Measurements from ENCODE around the gene GRIK1. TPM values are rescaled to one million over a fixed set of nuclear protein-coding genes. Genes with fewer than 3 reads are reported as not detected.

The GRIK1 gene
- total RNA-seq, 1 experiment from 2014 or later = not detected

- no peak for DNase-seq
- H3K4me3 ChIP-seq (ENCODE audit: insufficient read depth, low read depth, low read length) = no peak overlapping the region
Observed at GRCh38 chr21:29829564-29830275, 110.1 kb downstream of the GRIK1 start.

GRCh38 chr21:29827647-29828046 lies 112.1 kb downstream of the GRIK1 start:
- Histone ChIP-seq H3K36me3 (replicated peaks; ENCODE audit: control insufficient read depth, insufficient read depth, low read length) (no peaks in the 10 kb centered on the region), H3K27me3 (ENCODE audit: control insufficient read depth, insufficient read depth, low read length) (no peaks in the 10 kb centered on the region), H3K4me3 (ENCODE audit: insufficient read depth, low read depth, low read length) (no peak overlapping the region)
- DNase-seq = no peak

More at GRCh38 chr21:29829564-29830275, 110.1 kb downstream of the GRIK1 start:
- no peaks in the 10 kb centered on the region for H3K36me3 ChIP-seq (replicated peaks; ENCODE audit: control insufficient read depth, insufficient read depth, low read length)
- H3K27me3 ChIP-seq (ENCODE audit: control insufficient read depth, insufficient read depth, low read length) = no peaks in the 10 kb centered on the region

DNA sequence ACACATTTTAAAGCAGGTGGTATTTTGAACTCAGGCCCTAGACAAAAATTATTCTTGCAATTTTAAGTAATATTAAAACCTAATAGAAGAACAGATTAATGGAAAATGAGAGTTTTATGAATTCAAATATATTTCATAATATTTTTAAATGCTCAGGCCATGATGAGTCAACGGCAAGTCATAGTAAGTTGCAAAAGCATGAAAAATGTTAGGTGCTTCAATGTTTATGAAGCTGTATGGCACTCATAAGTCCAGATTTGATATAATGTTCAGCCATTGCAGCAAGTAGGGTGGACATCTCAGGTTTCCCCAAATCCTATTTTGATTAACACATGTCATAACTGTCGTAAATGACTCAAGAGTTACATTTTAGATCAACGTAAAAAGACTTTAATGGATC lies 112.6 kb downstream of the GRIK1 start:
- DNase-seq = no peak
- H3K36me3 ChIP-seq (replicated peaks; ENCODE audit: control insufficient read depth, insufficient read depth, low read length) = no peaks in the 10 kb centered on the region
- H3K27me3 ChIP-seq (ENCODE audit: control insufficient read depth, insufficient read depth, low read length) = no peaks in the 10 kb centered on the region
- H3K4me3 ChIP-seq (ENCODE audit: insufficient read depth, low read depth, low read length) = no peak overlapping the region

DNA sequence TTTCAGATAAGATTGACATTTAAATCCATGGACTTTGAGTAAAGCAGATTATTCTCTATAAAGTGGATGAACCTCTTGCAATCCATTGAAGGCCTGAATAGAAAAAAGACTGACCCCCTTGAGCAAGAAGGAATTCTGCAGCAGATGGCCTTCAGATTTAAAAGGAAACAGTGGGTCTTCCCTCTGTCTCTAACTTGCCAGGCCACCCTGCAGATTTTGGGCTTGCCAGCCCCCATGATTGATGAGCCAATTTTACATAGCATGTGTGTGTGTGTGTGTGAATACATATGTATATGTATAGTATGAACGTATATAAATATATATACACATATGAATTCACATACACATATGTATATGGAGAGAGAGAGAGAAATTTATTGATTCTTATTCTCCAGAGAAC lies 113.4 kb downstream of the GRIK1 start:
- no peak for DNase-seq
- Histone ChIP-seq H3K36me3 (replicated peaks; ENCODE audit: control insufficient read depth, insufficient read depth, low read length) (no peaks in the 10 kb centered on the region), H3K27me3 (ENCODE audit: control insufficient read depth, insufficient read depth, low read length) (no peaks in the 10 kb centered on the region), H3K4me3 (ENCODE audit: insufficient read depth, low read depth, low read length) (no peak overlapping the region)

DNA sequence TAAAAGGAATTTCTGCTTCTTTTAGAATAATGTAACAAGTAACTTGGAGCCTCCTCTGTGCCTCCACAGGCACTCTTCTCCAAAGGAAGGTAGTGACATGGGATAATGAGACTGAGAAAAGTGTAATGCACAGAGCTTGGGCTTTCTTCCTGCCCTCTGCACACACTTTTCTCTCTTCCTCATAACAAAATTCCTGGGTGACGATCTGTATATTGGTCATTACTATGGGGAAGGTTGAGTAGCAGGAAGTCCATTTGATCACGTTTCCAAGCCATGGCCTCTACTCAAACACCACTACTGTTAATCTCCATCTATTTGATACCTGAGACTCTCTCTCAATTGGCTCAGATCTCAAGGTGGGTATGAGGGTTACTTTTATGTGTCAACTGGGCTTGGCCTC lies 113.9 kb downstream of the GRIK1 start:
- DNase-seq = no peak
- no peaks in the 10 kb centered on the region for H3K27me3 ChIP-seq (ENCODE audit: control insufficient read depth, insufficient read depth, low read length)
- H3K36me3 ChIP-seq (replicated peaks; ENCODE audit: control insufficient read depth, insufficient read depth, low read length) = no peaks in the 10 kb centered on the region
- no peak overlapping the region for H3K4me3 ChIP-seq (ENCODE audit: insufficient read depth, low read depth, low read length)

- Histone ChIP-seq H3K27me3 (ENCODE audit: control insufficient read depth, insufficient read depth, low read length) (no peaks in the 10 kb centered on the region), H3K36me3 (replicated peaks; ENCODE audit: control insufficient read depth, insufficient read depth, low read length) (no peaks in the 10 kb centered on the region), H3K4me3 (ENCODE audit: insufficient read depth, low read depth, low read length) (no peak overlapping the region)
- no peak for DNase-seq
Observed at GRCh38 chr21:29825345-29825744, 114.5 kb downstream of the GRIK1 start.

- no peak for DNase-seq
- H3K27me3 ChIP-seq (ENCODE audit: control insufficient read depth, insufficient read depth, low read length) = no peaks in the 10 kb centered on the region
- H3K36me3 ChIP-seq (replicated peaks; ENCODE audit: control insufficient read depth, insufficient read depth, low read length) = no peaks in the 10 kb centered on the region
- H3K4me3 ChIP-seq (ENCODE audit: insufficient read depth, low read depth, low read length) = no peak overlapping the region
Observed at GRCh38 chr21:29822064-29822463, 117.7 kb downstream of the GRIK1 start.

DNA sequence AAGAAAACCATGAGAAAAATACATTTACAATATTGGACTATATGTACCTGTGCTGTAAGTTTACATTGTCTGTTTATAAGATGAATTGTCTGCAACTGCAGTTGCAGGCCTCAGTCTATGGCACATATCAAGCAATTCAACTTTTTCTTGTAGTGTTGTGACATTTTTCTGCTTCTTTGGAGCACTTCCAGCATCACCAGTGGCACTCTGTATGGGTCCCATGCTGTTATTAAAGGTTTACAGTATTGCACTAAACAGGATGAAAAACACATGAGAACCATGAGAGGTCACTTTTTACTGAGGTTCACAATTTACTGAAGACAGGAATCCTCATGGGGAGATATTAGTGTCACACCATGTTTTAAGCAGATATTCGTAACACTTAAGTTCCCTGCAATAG lies 118.6 kb downstream of the GRIK1 start:
- DNase-seq = no peak
- Histone ChIP-seq H3K27me3 (ENCODE audit: control insufficient read depth, insufficient read depth, low read length) (no peaks in the 10 kb centered on the region), H3K36me3 (replicated peaks; ENCODE audit: control insufficient read depth, insufficient read depth, low read length) (no peaks in the 10 kb centered on the region), H3K4me3 (ENCODE audit: insufficient read depth, low read depth, low read length) (no peak overlapping the region)

DNA sequence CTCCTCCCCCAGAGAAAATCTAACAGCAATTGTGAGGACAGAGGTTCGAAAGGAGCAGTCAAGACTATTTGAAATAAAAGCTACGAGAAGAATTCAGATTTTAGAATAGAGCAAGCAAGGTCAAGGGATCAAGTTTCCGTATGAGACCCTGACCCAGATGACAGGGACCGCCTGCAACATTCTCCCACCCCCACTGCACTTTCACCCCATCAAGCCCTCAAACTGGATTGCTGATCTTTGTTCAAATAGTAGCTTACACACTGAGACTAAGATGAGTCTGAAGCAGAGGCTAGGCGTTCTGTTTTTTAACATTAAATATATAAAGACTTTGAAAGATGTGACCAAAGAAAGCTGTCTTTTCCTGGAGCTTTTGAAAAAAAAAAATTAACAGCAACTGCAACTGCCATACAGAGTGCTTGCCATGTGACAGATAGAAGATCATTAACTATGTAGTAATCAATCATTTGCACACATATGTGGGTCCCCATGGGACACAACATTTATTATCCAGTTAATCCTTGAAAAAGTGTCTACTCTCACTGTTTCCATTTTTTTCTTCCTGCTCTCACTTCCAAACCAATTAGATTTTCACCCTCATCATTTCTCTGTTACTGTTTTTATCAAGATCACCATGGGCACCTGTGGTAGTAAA lies 120.0 kb downstream of the GRIK1 start:
- no peaks in the 10 kb centered on the region for H3K27me3 ChIP-seq (ENCODE audit: control insufficient read depth, insufficient read depth, low read length)
- no peak for DNase-seq
- no peaks in the 10 kb centered on the region for H3K36me3 ChIP-seq (replicated peaks; ENCODE audit: control insufficient read depth, insufficient read depth, low read length)
- no peak overlapping the region for H3K4me3 ChIP-seq (ENCODE audit: insufficient read depth, low read depth, low read length)

GRCh38 chr21:29818383-29818921 lies 121.3 kb downstream of the GRIK1 start:
- no peak for DNase-seq
- Histone ChIP-seq H3K27me3 (ENCODE audit: control insufficient read depth, insufficient read depth, low read length) (no peaks in the 10 kb centered on the region), H3K4me3 (ENCODE audit: insufficient read depth, low read depth, low read length) (no peak overlapping the region), H3K36me3 (replicated peaks; ENCODE audit: control insufficient read depth, insufficient read depth, low read length) (no peaks in the 10 kb centered on the region)

- Histone ChIP-seq H3K27me3 (ENCODE audit: control insufficient read depth, insufficient read depth, low read length) (no peaks in the 10 kb centered on the region), H3K36me3 (replicated peaks; ENCODE audit: control insufficient read depth, insufficient read depth, low read length) (no peaks in the 10 kb centered on the region), H3K4me3 (ENCODE audit: insufficient read depth, low read depth, low read length) (no peak overlapping the region)
- DNase-seq = no peak
Observed at GRCh38 chr21:29817450-29817849, 122.3 kb downstream of the GRIK1 start.

GRCh38 chr21:29812947-29813346 lies 126.8 kb downstream of the GRIK1 start:
- H3K4me3 ChIP-seq (ENCODE audit: insufficient read depth, low read depth, low read length) = no peak overlapping the region
- no peak for DNase-seq
- no peaks in the 10 kb centered on the region for H3K27me3 ChIP-seq (ENCODE audit: control insufficient read depth, insufficient read depth, low read length)
- no peaks in the 10 kb centered on the region for H3K36me3 ChIP-seq (replicated peaks; ENCODE audit: control insufficient read depth, insufficient read depth, low read length)

DNA sequence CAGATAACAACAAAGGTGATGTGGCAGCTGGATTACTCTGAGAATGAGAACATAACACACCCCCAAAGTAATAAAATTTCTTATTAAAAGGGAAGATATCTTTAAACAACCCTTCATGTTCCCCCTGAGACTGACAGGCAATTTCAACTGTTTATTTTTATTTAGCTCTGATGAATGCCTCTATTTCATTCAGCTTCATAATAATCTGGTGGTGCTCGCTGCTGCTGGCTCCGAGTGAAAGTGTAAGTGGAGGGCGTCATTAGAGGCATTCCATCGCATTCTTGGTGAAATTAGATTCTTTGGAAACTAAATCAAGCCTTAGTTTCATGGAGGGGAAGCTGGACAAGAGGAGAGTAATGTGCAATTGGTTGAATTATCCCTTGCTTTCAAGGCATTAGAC lies 128.9 kb downstream of the GRIK1 start:
- no peak overlapping the region for H3K4me3 ChIP-seq (ENCODE audit: insufficient read depth, low read depth, low read length)
- no peaks in the 10 kb centered on the region for H3K36me3 ChIP-seq (replicated peaks; ENCODE audit: control insufficient read depth, insufficient read depth, low read length)
- H3K27me3 ChIP-seq (ENCODE audit: control insufficient read depth, insufficient read depth, low read length) = no peaks in the 10 kb centered on the region
- no peak for DNase-seq

DNA sequence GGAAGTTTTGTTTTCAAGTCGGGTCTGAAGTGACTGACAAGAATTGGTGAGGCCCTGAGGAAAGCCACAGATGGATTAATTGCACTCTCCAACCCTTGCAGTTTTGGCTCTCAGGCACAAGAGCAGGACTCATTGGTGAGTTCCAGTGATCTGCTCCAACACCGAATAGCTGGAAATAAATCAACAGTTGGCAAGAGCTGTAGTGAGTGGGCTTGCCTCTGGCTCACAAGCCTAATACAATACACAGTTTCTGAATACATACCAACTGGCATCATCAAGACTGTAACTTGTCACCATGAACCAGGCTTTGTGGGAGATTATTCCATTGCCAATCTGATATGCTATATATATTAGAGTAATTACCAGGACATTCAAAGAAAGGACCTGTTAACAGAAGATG lies 131.6 kb downstream of the GRIK1 start:
- no peaks in the 10 kb centered on the region for H3K36me3 ChIP-seq (replicated peaks; ENCODE audit: control insufficient read depth, insufficient read depth, low read length)
- H3K27me3 ChIP-seq (ENCODE audit: control insufficient read depth, insufficient read depth, low read length) = no peaks in the 10 kb centered on the region
- no peak for DNase-seq
- H3K4me3 ChIP-seq (ENCODE audit: insufficient read depth, low read depth, low read length) = no peak overlapping the region

DNA sequence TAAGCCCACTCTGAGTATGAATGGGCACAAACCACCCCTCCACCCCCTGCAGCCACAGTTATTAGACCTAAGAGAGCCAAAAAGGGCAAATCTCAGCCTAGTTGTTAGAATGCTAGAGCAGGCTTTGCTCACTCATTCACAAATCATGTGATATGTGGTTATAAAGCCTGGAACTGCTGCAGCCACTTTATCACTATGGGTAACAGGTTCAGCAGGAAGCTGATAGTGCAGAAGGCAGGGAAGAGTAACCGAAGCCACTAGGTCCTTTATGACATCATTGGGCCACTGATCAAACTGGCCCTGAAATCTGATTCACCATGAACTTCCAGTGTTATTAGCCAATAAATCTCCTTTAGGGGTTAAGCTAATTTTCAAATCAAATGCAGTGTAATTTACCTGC lies 134.7 kb downstream of the GRIK1 start:
- H3K4me3 ChIP-seq (ENCODE audit: insufficient read depth, low read depth, low read length) = no peak overlapping the region
- no peaks in the 10 kb centered on the region for H3K27me3 ChIP-seq (ENCODE audit: control insufficient read depth, insufficient read depth, low read length)
- no peak for DNase-seq
- no peaks in the 10 kb centered on the region for H3K36me3 ChIP-seq (replicated peaks; ENCODE audit: control insufficient read depth, insufficient read depth, low read length)
